GM23338 (cell line): ENCODE measurements around the gene GPR37L1. TPM values are rescaled to one million over a fixed set of nuclear protein-coding genes. Genes with fewer than 3 reads are reported as not detected.

ENCODE experiments used
- ATAC-seq: fragments of 200-7000 bp; cut with Tn5 transposase; 3 replicates; pipeline ENCODE4 v1.9.1; 2020
- DNase-seq: peaks from one replicate; pipeline ENCODE4 v3.0.0-alpha.2; 2015; ENCODE audit warnings: low spot score
- H2AFZ ChIP-seq: fragments of 200-600 bp; sonication (generic); 2 replicates; pipeline ENCODE4 v1.8.0; 2016; ENCODE audit warnings: antibody characterized with exemption, mild to moderate bottlenecking, moderate library complexity
- H3F3A ChIP-seq: fragments of 200-600 bp; sonication (generic); replicated peaks from 2 replicates; pipeline ENCODE4 v1.8.0; 2017; ENCODE audit warnings: antibody characterized with exemption, mixed run types, low read depth
- H3K27ac ChIP-seq: fragments of 200-600 bp; sonication (generic); 2 replicates; pipeline ENCODE4 v1.6.1; 2016; ENCODE audit warnings: low read depth
- H3K27me3 ChIP-seq: fragments of 200-600 bp; sonication (generic); 2 replicates; pipeline ENCODE4 v1.8.0; 2016; ENCODE audit warnings: mild to moderate bottlenecking, mixed run types, moderate library complexity; ENCODE audit not compliant: insufficient read depth
- H3K36me3 ChIP-seq: fragments of 200-600 bp; sonication (generic); 2 replicates; pipeline ENCODE4 v1.8.0; 2016; ENCODE audit warnings: mild to moderate bottlenecking; ENCODE audit not compliant: insufficient read depth
- H3K4me1 ChIP-seq: fragments of 200-600 bp; sonication (generic); 2 replicates; pipeline ENCODE4 v1.8.0; 2016; ENCODE audit warnings: mild to moderate bottlenecking, moderate library complexity; ENCODE audit not compliant: insufficient read depth
- H3K4me2 ChIP-seq: fragments of 200-600 bp; sonication (generic); 2 replicates; pipeline ENCODE4 v1.7.1; 2017; ENCODE audit warnings: mixed run types
- H3K4me3 ChIP-seq: fragments of 200-600 bp; sonication (generic); 2 replicates; pipeline ENCODE4 v1.6.1; 2016; ENCODE audit warnings: mixed run types
- H3K79me2 ChIP-seq: fragments of 200-600 bp; sonication (generic); replicated peaks from 2 replicates; pipeline ENCODE4 v1.8.0; 2017; ENCODE audit warnings: mild to moderate bottlenecking; ENCODE audit not compliant: insufficient read depth
- H3K9me2 ChIP-seq: fragments of 200-600 bp; sonication (generic); 2 replicates; pipeline ENCODE4 v1.8.0; 2017; ENCODE audit not compliant: insufficient read depth
- H4K20me1 ChIP-seq: fragments of 200-600 bp; sonication (generic); replicated peaks from 2 replicates; pipeline ENCODE4 v1.8.0; 2017; ENCODE audit warnings: mild to moderate bottlenecking; ENCODE audit not compliant: insufficient read depth
- H3K27ac Mint-ChIP-seq: 2 replicates; pipeline ENCODE4 v1.8.0; 2020; ENCODE audit warnings: inconsistent platforms, mild to moderate bottlenecking, moderate library complexity, mixed read lengths
- H3K27me3 Mint-ChIP-seq: 3 replicates; pipeline ENCODE4 v1.8.0; 2022; ENCODE audit warnings: low read depth, mild to moderate bottlenecking, moderate library complexity, mixed read lengths, inconsistent platforms; ENCODE audit not compliant: insufficient read depth, poor library complexity
- H3K36me3 Mint-ChIP-seq: 3 replicates; pipeline ENCODE4 v1.8.0; 2021; ENCODE audit warnings: low read depth, mild to moderate bottlenecking, inconsistent platforms, moderate library complexity, mixed read lengths
- H3K4me1 Mint-ChIP-seq: 3 replicates; pipeline ENCODE4 v1.8.0; 2020; ENCODE audit warnings: mild to moderate bottlenecking, inconsistent platforms, mixed read lengths
- H3K4me3 Mint-ChIP-seq: 3 replicates; pipeline ENCODE4 v1.8.0; 2021; ENCODE audit warnings: moderate library complexity, mild to moderate bottlenecking, inconsistent platforms, mixed read lengths
- H3K9me3 Mint-ChIP-seq: 3 replicates; pipeline ENCODE4 v1.8.0; 2020; ENCODE audit warnings: moderate library complexity, mild to moderate bottlenecking, inconsistent platforms, mixed read lengths
- CREB1 ChIP-seq: fragments of 250-450 bp; sonication (Bioruptor Pico); IDR thresholded peaks from 2 replicates; pipeline ENCODE4 v1.5.0; 2020; ENCODE audit warnings: low read depth, mild to moderate bottlenecking, moderate library complexity
- EZH2 ChIP-seq: fragments of 200-600 bp; sonication (generic); IDR thresholded peaks from one replicate; pipeline ENCODE4 v1.8.0; 2017; ENCODE audit warnings: antibody characterized with exemption, mild to moderate bottlenecking, low read depth; ENCODE audit not compliant: unreplicated experiment
- EZH2phosphoT487 ChIP-seq: fragments of 200-600 bp; sonication (generic); IDR thresholded peaks from one replicate; pipeline ENCODE4 v1.8.1; 2018; ENCODE audit warnings: antibody characterized with exemption; ENCODE audit not compliant: unreplicated experiment
- JUNB ChIP-seq: IDR thresholded peaks from one replicate; pipeline ENCODE4 v1.6.1; 2016; ENCODE audit warnings: antibody characterized with exemption; ENCODE audit not compliant: unreplicated experiment
- NANOG ChIP-seq: IDR thresholded peaks from 2 replicates; pipeline ENCODE4 v1.6.1; 2016; ENCODE audit warnings: antibody characterized with exemption, borderline replicate concordance
- POLR2AphosphoS5 ChIP-seq: IDR thresholded peaks from 2 replicates; pipeline ENCODE4 v1.6.1; 2016; ENCODE audit warnings: antibody characterized with exemption, low read depth
- STAT1 ChIP-seq: IDR thresholded peaks from one replicate; pipeline ENCODE4 v1.6.1; 2016; ENCODE audit warnings: antibody characterized with exemption; ENCODE audit not compliant: unreplicated experiment
- ZNF114 ChIP-seq: fragments of 250-450 bp; sonication (Bioruptor Pico); IDR thresholded peaks from 2 replicates; pipeline ENCODE4 v1.5.0; 2020; ENCODE audit warnings: mild to moderate bottlenecking, moderate library complexity
- ZNF331 ChIP-seq: fragments of 250-450 bp; sonication (Bioruptor Pico); IDR thresholded peaks from 2 replicates; pipeline ENCODE4 v1.5.0; 2020; ENCODE audit warnings: low read depth, mild to moderate bottlenecking, moderate library complexity
- polyA plus RNA-seq: library from polyadenylated mRNA; unstranded; fragments of >200 nt; fragmentation: Nextera tagmentation; extraction: Ambion mirVana; gene quantifications from 2 replicates; pipeline ENCODE4 v1.2.1, GENCODE V29; 2016
- total RNA-seq: library from RNA; depleted of rRNA; stranded (reverse); fragments of >200 nt; shearing (Covaris generic); gene quantifications from 2 replicates; pipeline ENCODE4 v1.2.3, GENCODE V29; 2014
- TF ChIP-seq, protein P1 (sequence below): IDR thresholded peaks from one replicate; pipeline ENCODE4 v1.6.1; 2018; ENCODE audit warnings: antibody characterized with exemption; ENCODE audit not compliant: unreplicated experiment
- TF ChIP-seq, protein P2 (sequence below), 2 experiments: fragments of 200-600 bp in 1 of 2; sonication (generic) in 1 of 2; conservative IDR thresholded peaks; 2 replicates each; pipeline versions ENCODE4 v1.5.1 to v1.6.1; 2016 to 2017; ENCODE audit warnings: antibody characterized with exemption in 2 of 2, low read depth in 2 of 2, mild to moderate bottlenecking in 2 of 2, moderate library complexity in 1 of 2
- TF ChIP-seq, protein P3 (sequence below): IDR thresholded peaks from 2 replicates; pipeline ENCODE4 v1.6.1; 2016; ENCODE audit warnings: antibody characterized with exemption
- TF ChIP-seq, protein P4 (sequence below): fragments of 250-450 bp; sonication (Bioruptor Pico); IDR thresholded peaks from 2 replicates; pipeline ENCODE4 v1.5.0; 2020; ENCODE audit warnings: mild to moderate bottlenecking, moderate library complexity

Gene GPR37L1
- total and polyA plus RNA-seq, 2 experiments from 2014 or later: 0.08 to 0.21 TPM

DNA sequence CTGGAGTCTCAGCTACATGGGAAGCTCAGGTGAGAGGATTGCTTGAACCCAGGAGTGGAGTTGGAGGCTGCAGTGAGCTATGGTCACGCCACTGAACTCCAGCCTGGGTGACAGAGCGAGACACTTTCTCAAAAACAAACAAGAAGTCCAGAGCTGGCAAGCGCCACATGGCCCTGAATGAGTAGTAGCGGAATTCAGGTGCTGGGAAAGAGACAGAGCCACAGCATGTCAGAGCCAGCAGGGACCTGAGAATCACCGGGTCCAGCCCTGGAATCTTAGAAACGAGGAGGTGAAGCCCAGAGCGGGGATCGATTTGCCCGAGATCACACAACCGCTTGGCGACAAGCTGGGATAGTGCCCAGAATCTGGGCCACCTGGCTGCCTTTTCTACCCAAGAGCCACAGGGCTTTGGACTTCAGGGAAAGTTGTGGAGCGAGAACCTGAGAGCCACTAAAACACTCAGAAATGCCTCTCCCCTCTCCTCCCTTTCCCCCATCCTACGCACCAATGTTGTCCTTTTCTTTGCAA is 12.0 kb downstream of the GPR37L1 start:
- H3K9me2 ChIP-seq: no peaks in the 10 kb centered on the region
- H3K4me1 ChIP-seq: peaks cover 4% of the 10 kb centered on the region; the same call in 1 of the 2 replicates
- Mint-ChIP-seq H3K36me3 (peaks cover 35% of the 10 kb centered on the region), H3K27ac (no peak overlapping the region; the same call in 1 of the 2 replicates), H3K4me3 (no peak overlapping the region), H3K4me1 (peaks cover 26% of the 10 kb centered on the region), H3K27me3 (peaks cover 4% of the 10 kb centered on the region), H3K9me3 (no peaks in the 10 kb centered on the region)
- TF ChIP-seq, protein P1, sequence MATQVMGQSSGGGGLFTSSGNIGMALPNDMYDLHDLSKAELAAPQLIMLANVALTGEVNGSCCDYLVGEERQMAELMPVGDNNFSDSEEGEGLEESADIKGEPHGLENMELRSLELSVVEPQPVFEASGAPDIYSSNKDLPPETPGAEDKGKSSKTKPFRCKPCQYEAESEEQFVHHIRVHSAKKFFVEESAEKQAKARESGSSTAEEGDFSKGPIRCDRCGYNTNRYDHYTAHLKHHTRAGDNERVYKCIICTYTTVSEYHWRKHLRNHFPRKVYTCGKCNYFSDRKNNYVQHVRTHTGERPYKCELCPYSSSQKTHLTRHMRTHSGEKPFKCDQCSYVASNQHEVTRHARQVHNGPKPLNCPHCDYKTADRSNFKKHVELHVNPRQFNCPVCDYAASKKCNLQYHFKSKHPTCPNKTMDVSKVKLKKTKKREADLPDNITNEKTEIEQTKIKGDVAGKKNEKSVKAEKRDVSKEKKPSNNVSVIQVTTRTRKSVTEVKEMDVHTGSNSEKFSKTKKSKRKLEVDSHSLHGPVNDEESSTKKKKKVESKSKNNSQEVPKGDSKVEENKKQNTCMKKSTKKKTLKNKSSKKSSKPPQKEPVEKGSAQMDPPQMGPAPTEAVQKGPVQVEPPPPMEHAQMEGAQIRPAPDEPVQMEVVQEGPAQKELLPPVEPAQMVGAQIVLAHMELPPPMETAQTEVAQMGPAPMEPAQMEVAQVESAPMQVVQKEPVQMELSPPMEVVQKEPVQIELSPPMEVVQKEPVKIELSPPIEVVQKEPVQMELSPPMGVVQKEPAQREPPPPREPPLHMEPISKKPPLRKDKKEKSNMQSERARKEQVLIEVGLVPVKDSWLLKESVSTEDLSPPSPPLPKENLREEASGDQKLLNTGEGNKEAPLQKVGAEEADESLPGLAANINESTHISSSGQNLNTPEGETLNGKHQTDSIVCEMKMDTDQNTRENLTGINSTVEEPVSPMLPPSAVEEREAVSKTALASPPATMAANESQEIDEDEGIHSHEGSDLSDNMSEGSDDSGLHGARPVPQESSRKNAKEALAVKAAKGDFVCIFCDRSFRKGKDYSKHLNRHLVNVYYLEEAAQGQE: no peak
- no peak for TF ChIP-seq EZH2phosphoT487
- TF ChIP-seq, protein P2, sequence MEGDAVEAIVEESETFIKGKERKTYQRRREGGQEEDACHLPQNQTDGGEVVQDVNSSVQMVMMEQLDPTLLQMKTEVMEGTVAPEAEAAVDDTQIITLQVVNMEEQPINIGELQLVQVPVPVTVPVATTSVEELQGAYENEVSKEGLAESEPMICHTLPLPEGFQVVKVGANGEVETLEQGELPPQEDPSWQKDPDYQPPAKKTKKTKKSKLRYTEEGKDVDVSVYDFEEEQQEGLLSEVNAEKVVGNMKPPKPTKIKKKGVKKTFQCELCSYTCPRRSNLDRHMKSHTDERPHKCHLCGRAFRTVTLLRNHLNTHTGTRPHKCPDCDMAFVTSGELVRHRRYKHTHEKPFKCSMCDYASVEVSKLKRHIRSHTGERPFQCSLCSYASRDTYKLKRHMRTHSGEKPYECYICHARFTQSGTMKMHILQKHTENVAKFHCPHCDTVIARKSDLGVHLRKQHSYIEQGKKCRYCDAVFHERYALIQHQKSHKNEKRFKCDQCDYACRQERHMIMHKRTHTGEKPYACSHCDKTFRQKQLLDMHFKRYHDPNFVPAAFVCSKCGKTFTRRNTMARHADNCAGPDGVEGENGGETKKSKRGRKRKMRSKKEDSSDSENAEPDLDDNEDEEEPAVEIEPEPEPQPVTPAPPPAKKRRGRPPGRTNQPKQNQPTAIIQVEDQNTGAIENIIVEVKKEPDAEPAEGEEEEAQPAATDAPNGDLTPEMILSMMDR (conservative IDR thresholded peaks at IDR 0.05; ENCODE audit: low read depth in 2 of 2): no peak
- TF ChIP-seq POLR2AphosphoS5: no peak
- no peak for TF ChIP-seq CREB1
- TF ChIP-seq NANOG: no peak
- TF ChIP-seq, protein P3, sequence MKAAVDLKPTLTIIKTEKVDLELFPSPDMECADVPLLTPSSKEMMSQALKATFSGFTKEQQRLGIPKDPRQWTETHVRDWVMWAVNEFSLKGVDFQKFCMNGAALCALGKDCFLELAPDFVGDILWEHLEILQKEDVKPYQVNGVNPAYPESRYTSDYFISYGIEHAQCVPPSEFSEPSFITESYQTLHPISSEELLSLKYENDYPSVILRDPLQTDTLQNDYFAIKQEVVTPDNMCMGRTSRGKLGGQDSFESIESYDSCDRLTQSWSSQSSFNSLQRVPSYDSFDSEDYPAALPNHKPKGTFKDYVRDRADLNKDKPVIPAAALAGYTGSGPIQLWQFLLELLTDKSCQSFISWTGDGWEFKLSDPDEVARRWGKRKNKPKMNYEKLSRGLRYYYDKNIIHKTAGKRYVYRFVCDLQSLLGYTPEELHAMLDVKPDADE: no peak
- no peak for TF ChIP-seq STAT1
- TF ChIP-seq JUNB: no peak
- TF ChIP-seq, protein P4, sequence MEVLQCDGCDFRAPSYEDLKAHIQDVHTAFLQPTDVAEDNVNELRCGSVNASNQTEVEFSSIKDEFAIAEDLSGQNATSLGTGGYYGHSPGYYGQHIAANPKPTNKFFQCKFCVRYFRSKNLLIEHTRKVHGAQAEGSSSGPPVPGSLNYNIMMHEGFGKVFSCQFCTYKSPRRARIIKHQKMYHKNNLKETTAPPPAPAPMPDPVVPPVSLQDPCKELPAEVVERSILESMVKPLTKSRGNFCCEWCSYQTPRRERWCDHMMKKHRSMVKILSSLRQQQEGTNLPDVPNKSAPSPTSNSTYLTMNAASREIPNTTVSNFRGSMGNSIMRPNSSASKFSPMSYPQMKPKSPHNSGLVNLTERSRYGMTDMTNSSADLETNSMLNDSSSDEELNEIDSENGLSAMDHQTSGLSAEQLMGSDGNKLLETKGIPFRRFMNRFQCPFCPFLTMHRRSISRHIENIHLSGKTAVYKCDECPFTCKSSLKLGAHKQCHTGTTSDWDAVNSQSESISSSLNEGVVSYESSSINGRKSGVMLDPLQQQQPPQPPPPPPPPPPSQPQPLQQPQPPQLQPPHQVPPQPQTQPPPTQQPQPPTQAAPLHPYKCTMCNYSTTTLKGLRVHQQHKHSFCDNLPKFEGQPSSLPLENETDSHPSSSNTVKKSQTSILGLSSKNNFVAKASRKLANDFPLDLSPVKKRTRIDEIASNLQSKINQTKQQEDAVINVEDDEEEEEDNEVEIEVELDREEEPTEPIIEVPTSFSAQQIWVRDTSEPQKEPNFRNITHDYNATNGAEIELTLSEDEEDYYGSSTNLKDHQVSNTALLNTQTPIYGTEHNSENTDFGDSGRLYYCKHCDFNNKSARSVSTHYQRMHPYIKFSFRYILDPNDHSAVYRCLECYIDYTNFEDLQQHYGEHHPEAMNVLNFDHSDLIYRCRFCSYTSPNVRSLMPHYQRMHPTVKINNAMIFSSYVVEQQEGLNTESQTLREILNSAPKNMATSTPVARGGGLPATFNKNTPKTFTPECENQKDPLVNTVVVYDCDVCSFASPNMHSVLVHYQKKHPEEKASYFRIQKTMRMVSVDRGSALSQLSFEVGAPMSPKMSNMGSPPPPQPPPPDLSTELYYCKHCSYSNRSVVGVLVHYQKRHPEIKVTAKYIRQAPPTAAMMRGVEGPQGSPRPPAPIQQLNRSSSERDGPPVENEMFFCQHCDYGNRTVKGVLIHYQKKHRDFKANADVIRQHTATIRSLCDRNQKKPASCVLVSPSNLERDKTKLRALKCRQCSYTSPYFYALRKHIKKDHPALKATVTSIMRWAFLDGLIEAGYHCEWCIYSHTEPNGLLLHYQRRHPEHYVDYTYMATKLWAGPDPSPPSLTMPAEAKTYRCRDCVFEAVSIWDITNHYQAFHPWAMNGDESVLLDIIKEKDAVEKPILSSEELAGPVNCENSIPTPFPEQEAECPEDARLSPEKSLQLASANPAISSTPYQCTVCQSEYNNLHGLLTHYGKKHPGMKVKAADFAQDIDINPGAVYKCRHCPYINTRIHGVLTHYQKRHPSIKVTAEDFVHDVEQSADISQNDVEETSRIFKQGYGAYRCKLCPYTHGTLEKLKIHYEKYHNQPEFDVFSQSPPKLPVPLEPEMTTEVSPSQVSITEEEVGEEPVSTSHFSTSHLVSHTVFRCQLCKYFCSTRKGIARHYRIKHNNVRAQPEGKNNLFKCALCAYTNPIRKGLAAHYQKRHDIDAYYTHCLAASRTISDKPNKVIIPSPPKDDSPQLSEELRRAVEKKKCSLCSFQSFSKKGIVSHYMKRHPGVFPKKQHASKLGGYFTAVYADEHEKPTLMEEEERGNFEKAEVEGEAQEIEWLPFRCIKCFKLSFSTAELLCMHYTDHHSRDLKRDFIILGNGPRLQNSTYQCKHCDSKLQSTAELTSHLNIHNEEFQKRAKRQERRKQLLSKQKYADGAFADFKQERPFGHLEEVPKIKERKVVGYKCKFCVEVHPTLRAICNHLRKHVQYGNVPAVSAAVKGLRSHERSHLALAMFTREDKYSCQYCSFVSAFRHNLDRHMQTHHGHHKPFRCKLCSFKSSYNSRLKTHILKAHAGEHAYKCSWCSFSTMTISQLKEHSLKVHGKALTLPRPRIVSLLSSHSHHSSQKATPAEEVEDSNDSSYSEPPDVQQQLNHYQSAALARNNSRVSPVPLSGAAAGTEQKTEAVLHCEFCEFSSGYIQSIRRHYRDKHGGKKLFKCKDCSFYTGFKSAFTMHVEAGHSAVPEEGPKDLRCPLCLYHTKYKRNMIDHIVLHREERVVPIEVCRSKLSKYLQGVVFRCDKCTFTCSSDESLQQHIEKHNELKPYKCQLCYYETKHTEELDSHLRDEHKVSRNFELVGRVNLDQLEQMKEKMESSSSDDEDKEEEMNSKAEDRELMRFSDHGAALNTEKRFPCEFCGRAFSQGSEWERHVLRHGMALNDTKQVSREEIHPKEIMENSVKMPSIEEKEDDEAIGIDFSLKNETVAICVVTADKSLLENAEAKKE: no peak
- no peak for TF ChIP-seq EZH2
- no peak for TF ChIP-seq ZNF331
- TF ChIP-seq ZNF114 (CRISPR knock-in tag): no peak
- H3K36me3 ChIP-seq: no peaks in the 10 kb centered on the region; the same call in 1 of the 2 replicates
- H3K27ac ChIP-seq: no peak overlapping the region
- H4K20me1 ChIP-seq: no peaks in the 10 kb centered on the region; the same call in 1 of the 2 replicates
- H3K4me2 ChIP-seq: no peak overlapping the region
- peaks cover 17% of the 10 kb centered on the region for H3K79me2 ChIP-seq
- no peak overlapping the region for H2AFZ ChIP-seq
- no peak for DNase-seq
- no peak for ATAC-seq
- H3F3A ChIP-seq: peaks cover 9% of the 10 kb centered on the region; the same call in 1 of the 2 replicates
- no peak overlapping the region for H3K4me3 ChIP-seq
- no peaks in the 10 kb centered on the region for H3K27me3 ChIP-seq
